Suppressor macrophage (primary cell): ENCODE measurements around the gene ADAMTS16.

ENCODE experiments used
- DNase-seq, 4 experiments: peaks; one replicate each; pipeline ENCODE4 v3.0.0-alpha.2; 2020 to 2022

ADAMTS16 gene

DNA sequence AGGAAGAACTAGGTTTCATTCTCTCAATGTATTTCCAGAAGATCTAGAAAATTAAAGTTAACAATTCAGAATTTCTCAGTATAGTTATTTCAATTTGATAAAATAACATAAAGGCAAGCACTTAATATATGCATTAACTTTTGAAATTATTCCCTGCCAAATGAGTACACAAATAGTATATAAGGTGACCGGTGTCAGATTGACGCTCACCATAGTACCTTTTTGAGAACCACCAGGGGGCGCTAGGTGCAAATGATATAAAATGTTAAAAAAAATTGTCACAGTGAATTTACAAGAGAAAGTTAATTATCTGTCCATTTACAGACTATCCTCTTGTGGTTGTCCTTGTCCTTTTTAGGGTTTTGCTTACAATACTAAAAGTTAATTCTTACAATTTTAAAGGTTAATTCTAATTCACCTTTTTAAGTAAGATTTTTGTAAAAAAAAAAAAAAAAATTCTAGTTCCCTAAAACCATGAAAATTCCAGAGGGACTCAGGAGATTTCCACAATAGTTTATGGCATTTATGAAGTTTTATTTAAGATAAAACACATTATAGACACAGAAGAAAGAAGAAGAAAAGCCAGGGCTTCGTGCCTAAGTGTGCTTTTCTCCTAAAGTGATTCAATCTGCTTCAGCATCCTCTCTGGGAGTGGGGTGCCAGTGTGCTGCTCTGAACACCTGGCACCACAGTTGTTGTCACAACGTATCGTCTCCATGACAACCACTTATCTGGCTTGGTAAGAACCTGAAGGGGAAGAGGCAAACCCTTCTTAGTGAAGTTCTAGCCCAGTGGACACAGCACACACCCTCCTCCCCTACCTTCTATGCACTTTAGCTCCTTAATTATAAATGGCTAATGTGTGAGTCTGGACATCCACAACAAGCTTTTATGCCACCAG is 1.7 kb downstream of the ADAMTS16 start:
- peak; percentile 44 to 84 (median 74) for DNase-seq

DNA sequence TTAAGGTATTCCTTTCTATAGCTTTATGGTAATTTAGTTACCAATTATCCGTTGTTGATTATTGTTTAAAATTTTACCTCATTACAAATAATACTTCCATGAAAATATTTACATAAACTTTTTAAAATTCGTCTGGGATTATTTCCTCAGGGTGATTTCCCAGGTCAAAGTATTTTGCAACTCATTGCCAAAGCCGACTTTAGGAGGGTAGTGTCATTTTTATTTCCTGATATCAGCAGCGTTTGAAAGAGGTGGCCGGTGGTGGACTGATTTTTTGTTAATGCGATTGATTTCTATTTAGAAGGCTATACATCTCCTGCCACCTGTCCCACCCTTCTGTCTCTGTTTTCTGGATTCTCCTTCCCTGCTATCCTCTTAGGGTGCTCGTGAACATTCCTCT is 4.3 kb downstream of the ADAMTS16 start:
- DNase-seq: no peak

DNA sequence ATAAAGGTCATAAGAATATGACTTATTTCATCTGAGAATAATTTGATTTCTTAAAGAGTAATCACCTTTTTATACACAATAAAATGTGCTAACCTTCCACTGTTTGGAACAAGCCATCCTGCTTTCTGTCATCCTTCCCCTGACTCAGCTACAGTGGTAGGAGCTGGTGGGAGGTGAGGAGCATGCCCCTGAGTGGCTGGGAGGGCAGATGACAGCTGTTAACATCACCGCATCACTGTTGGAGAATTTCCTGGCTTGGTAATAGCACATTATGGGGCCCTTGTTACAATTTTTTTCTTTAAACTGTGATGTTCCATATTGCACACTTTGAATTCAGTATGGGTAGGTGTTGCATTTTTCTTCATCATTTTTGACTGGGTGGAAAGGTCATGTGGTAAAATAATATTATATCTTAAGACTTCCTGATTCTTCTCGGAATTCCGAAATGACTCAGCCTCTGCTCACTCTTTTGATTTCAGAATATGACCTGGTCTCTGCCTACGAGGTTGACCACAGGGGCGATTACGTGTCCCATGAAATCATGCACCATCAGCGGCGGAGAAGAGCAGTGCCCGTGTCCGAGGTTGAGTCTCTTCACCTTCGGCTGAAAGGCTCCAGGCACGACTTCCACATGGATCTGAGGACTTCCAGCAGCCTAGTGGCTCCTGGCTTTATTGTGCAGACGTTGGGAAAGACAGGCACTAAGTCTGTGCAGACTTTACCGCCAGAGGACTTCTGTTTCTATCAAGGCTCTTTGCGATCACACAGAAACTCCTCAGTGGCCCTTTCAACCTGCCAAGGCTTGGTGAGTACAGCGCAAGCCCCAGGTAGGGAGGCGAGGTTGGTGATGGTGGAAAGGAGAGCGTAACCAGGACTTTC is 5.8 kb downstream of the ADAMTS16 start:
- no peak for DNase-seq

DNA sequence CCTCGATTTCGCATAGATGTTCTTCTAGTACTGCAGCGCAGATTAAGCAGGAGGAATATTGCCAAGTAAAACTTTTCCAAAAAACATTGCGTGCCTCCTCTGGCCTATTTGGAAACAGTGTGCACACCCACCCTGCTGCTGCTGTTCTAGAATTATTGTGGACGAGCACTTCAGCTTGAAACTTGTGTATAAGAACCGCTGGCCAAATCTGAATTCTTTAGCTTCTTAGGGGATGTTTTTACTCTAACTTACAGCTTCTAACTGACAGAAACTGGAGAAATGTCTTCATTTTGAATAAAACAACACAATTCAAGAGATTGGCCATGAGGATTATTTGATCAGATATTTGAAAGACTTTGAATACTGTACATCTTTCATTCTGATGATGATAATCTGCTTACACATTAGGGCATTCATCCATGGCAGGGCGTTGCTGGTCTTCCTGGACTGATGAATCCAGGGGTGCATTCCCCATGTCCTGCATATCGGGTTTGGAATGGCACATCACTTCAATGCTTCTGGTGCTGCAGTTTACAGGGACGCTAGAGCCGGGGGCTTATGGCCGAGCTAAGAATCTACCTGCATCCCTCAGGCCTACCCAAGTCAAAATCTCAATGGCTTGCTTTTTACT is 6.5 kb downstream of the ADAMTS16 start:
- DNase-seq: no peak

DNA sequence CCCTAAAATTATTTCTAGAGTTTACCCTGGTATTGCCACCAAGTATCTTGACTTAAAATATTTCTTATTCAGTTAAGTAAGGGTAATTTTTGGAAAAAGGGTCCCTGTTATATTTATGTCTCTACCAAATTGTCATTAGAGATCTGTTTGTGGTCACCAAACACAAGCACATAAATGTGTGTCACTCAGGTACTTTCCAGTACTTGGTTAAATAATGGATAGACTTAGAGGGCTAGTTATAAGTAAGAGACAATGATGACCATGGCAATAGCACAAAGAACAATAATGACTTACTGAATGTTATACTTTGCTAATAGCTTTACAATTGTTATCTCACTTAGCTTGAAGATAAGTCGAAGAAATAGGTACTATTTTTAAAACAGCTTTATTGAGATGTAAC is 9.0 kb downstream of the ADAMTS16 start:
- DNase-seq: no peak

DNA sequence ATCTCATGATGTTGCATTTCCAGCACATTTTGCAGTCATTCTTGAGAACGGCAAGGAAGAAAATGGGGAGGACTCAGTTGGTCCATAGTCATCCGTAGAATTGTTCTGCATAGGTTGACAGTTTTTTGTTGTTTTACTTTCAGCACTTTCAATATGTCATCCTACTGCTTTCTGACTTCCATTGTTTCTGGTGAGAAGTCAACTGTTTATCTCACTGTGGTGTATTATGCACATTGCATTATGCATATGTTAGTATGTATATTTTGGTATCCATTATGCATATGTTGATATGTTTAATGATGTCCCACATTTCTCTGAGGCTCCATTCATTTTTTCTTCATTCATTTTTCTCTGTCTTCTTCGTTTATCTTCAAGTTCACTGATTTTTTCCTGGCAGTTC is 10.5 kb downstream of the ADAMTS16 start:
- DNase-seq: no peak

DNA sequence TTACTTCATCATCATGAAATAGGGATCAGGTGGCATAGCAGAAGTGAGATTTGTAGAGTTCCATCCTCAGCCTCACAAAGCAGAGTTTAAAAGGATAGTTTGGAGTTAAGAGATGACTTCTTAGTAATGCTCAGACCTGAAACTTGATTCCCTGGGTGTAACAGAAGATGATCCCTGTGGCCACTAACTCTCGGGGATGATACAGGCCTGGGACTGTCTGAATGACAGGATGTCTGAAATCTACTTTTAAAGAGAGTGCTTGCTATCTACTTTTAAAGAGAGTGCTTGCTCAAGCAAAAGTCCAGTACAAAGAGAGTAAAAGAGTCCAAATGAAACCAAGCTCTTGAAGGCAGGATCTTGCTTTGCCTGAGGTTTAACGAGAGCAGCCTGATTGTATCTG is 14.6 kb downstream of the ADAMTS16 start:
- DNase-seq: no peak

DNA sequence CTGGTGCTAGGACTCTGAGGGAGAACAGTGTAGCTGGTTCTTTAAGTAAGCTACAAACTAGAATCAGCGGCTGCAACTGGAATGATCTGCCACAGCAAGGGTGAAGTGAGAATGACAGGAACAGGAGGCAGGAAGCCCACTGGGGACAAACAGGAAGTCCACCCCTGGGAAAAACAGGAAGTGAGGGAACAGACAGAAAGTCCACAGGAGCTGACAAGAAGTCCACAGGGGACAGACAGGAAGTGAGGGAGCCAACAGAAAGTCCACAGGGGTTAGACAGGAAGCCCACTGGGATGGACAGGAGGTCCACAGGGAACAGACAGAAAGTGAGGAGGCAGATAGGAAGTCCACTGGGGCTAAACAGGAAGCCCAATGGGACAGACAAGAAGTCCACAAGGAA is 15.5 kb downstream of the ADAMTS16 start:
- DNase-seq: no peak

DNA sequence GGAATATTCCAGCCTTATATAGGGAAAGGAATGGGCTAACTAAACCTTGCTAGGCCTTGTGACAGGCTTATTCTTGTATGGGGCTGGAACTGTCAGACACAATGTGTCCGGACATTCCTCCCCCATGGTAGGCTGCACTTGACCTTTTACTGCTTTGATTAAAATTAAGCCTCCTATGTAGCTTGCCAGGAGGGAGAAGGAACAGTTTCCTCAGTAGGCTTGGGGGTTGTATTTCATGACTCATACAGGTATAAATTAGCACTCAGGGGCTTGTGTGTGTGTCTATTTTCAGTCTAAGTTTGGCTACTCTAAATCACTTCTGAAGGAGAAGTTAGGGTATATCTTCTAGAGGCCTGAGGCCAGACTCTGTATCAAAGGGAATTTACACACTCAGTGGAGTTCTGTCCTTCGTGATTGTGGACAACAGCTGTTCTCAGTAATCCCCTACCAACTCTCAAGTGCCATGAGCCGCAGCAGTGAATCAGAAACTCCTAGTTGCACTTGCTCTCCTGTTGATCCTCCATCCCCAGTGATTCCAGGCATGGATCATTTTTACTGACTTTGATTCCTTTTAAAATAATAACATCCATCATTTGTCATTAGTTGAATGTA is 16.4 kb downstream of the ADAMTS16 start:
- DNase-seq: no peak

DNA sequence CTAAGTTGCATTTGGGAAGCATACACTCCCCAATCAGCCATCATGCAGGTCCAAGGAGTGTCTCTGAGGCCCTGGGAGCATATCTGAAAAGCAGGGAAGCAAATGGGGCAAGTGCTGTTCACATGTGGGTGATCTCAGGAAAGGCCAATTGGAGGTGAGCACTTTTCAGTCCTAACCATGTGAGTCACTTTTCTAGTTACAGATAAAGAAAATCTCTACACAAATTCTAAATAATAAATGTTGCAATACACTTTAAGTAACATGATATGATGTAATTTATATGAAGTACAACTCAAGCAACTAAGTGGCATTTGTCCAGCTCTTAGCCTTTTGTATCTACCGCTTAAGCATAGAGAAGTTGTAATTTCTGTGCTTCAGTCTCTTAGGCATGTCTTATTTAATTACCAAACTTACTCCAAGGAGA is 18.4 kb downstream of the ADAMTS16 start:
- no peak for DNase-seq

DNA sequence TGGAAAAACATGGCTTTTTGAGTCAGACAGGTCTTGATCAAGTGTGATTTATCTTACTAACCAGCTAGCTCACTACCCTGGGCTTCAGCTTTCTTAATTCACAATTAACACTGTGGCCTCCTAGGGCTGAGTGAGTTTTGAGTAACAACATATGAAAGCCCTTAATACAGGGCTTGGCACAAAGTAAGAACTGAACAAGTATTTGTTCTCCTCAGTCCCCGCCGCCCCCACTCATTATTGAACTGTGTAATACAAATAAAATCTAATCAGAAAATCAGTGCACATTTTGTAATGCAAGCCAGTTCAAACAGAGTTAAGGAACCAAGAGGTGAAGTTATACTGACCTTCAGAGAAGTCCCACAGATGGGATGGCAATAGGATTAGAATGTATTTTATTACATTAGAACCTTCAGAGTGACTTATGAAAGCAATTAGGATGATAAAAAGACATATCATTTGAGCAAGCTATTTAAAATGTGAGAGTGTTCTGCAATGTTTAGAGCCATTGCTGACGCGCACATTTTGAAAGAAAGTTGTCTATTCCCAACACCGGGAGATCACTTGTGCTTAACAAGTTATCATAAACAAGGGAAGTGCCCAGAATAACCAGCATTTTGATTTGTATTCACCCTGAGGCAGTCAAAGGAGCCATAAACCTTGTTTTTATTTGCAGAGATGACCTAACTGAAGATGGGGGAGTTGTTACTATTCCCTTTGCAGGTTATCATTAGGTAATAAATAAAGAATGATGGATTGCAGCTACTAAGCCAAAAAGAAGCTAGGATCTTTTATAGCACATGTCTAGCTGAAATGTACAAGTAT is 19.4 kb downstream of the ADAMTS16 start:
- DNase-seq: no peak

DNA sequence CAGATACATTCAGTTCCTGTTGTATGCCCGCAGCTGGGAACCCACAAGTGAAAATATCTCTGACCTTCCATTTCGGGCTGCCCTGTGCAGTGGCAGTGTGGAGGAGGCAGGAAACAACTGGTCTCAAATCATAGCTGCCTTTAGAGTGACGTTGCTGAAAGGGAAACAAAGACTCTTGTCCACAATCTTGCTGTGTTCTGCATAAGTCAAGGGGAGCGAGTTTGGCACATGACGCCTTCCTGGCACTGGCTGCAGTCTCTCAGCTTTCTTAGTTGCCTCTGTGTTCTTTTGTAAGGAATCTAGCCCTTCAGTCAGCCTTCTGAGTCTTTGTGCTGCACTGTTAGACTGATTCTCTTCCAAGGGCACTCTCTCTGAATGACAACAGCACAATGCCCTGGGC is 24.0 kb downstream of the ADAMTS16 start:
- no peak for DNase-seq

DNA sequence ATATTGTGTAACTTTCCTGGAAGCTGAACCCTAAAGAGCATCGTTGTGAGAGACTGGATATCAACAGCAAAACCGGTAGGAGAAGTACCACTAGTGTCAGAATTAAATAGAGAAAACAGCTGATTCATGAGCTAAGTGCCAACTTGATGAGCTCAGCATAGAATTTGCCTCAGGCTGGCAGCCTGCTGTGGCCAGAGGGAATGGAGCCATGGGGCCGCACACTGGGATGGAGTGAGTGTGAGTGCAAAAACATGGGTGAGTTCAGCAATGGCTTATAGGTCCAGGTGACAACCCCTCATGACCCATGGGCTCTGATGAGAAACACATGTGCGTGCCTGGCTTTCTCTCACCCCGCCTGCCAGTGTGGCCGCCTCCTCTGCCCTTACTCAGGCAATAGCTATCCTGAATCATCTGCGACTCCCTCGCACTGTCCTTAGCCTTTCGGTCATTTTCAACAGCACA is 25.4 kb downstream of the ADAMTS16 start:
- no peak for DNase-seq

DNA sequence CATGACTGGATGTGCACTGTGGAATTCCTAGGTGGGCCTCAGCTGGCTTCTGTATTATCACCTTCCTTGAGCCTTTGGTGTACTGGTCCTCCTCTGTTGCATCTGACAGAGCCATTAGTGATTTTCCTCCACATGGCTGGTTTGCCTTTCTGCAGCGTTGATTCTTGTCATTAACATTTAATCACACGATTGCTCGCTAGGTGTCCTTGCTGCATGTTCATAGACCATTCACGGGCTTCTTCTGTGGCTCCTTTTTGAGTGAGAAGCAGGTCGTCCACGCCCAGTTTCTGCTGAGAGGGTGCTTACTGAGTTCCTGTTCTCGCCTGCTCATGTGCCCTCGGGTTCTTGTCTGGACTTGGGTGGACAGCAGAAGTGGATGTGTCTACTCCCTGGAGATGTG is 29.3 kb downstream of the ADAMTS16 start:
- DNase-seq: no peak

DNA sequence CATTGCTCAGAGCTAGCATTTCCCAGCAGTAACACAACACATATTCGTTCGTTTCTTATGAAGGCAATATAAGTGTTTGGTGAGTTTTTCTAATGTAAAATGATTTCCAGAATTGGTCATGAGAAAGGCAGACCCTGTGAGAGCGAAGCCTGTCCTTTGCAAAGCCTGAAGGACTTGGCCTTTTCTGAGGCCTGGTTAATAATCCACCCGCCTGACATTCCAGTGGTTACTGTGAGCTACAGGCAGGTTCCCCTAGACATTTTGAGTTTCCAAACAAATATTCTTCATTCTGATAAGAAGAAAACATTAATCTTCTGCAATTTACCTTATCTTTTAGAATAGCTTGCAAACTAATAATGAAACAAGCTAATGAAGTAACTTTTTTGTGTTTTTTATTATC is 38.0 kb downstream of the ADAMTS16 start:
- DNase-seq: no peak

DNA sequence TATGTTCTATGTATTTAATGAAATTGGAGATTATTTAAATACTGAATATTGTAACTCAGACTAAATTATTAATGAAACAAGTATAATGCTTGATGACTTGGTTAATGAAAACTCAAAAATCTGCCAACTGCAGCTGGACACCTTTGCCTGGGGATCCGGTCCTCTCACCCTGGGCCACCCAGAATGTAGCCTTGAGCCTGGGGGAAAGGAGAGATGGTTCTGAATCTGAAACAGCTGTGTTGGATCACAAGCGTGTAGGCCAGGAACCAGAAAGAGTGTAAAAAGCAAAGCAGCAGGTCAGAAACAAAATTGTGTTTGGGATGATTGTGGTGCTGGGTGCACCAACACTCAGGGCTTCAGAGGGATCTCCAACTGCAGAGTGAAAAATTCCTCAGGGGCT is 38.5 kb downstream of the ADAMTS16 start:
- DNase-seq: no peak

DNA sequence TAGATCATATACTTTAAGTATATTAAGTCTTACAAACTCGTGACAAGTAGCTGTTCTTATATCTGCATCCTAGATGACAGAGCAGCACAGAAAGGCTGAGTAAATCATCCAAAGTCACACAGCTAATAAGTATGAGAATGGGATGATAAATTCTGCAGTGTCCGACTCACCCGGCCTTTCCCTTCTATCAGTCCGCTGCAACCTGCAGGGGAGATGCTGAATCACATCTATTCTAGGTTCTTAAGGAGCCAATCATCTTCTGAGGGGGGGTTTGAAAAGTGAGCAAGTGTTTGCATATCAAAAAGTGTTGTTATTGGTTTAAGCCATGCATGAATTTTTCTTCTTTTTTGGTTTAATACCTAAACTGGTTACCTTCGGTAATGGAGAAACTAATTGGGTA is 38.9 kb downstream of the ADAMTS16 start:
- DNase-seq: no peak

DNA sequence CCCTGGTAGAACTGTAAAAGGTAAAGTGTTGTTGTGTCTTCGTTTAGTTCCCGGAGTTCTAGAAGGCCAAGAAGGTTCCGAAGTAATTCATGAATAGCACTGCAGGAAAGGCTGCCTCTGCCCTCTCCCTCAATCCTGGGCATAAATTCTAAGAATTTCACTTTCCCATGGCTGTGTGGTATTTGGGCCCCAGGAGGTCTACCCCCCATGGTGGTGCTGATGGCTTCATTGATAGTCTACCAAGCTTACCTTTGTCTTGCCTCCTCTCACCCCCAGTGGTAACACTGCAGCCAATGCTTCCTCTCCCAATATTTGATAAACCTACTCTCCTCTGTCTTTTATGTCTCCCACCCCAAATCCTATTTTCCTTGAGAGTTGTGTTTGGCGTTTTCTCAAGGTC is 39.5 kb downstream of the ADAMTS16 start:
- no peak for DNase-seq

DNA sequence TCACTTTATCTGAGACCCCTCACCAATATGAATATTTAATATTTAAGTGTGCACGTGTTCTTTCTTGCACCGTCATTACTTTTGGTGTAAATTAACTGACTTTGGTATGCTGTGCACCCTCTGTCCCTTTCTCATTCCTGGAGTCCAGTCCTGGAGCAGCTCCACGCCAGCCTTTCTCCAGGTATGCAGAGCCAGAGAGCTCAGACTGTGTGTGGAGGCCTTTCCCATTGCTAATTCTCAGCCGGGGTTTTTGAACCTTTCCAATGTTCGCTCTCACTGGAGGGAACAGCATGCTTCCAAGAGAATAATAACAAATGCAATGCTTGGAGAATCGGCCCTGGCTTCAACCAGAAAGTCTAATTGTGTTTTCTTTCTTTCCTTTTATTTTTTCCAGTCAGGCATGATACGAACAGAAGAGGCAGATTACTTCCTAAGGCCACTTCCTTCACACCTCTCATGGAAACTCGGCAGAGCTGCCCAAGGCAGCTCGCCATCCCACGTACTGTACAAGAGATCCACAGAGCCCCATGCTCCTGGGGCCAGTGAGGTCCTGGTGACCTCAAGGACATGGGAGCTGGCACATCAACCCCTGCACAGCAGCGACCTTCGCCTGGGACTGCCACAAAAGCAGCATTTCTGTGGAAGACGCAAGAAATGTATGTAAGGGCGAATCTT is 41.7 kb downstream of the ADAMTS16 start:
- no peak for DNase-seq

DNA sequence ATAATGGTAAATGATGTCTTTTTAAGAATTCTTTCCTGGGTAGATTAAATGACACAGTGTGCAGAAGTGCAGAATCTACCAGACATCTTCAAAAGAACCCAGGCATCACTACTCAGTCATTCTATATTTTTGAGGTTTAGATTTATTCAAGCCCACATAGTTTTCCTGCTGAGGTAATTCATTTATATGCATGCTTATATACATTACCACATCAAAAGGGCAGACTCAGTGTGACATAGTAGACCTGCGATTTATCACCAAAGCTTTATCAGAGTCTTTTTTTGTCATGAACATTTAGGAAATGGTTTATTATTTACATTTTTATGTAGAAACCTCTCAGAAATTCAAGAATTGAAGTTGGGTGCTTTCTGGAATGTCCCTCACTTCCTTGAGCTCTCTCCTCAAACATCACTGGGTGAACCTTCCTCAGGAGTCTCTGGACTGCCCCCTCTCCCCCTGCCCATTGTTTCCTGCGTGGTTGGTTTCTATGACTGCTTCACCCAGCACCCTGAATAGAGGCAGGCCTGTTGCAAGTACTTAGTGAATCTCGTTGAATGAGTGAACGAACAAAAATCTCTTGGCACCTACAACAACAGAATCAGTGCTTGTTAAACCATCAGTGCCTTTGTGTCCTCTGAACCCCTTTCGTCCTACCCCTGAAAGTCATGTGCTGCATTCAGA is 42.5 kb downstream of the ADAMTS16 start:
- no peak for DNase-seq
